Naive B cell (primary cell): ENCODE measurements around the gene L3MBTL4. TPM values are rescaled to one million over a fixed set of nuclear protein-coding genes. Genes with fewer than 3 reads are reported as not detected.
"Not testable (repeated sequence)": the region's sequence is repeated elsewhere in the genome, so short reads cannot be mapped to it uniquely, and the experiment has no call there.

Source experiments
- ATAC-seq, 2 donors: fragments of 150-1000 bp; cut with Tn5 transposase; 2 replicates each; pipeline ENCODE4 v1.10.0; 2021; ENCODE audit warnings: low read depth in 2 of 2, mild to moderate bottlenecking in 2 of 2, moderate library complexity in 2 of 2
- DNase-seq: peaks from one replicate; pipeline ENCODE4 v3.0.0; 2022
- H3K27ac Mint-ChIP-seq, 6 donors: one replicate each; pipeline ENCODE4 v1.8.0; 2020 to 2022; ENCODE audit warnings: mild to moderate bottlenecking in 6 of 6, mixed read lengths in 6 of 6, moderate library complexity in 5 of 6, inconsistent platforms in 2 of 6
- H3K27me3 Mint-ChIP-seq, 3 donors: one replicate each; pipeline ENCODE4 v1.8.0; 2021 to 2022; ENCODE audit warnings: mixed read lengths in 3 of 3, mild to moderate bottlenecking in 1 of 3
- H3K36me3 Mint-ChIP-seq, 2 donors: one replicate each; pipeline ENCODE4 v1.8.0; 2020 to 2022; ENCODE audit warnings: mixed read lengths in 2 of 2, inconsistent platforms in 1 of 2, mild to moderate bottlenecking in 1 of 2
- H3K4me1 Mint-ChIP-seq, 3 donors: one replicate each; pipeline ENCODE4 v1.8.0; 2020 to 2022; ENCODE audit warnings: mixed read lengths in 3 of 3, inconsistent platforms in 1 of 3, mild to moderate bottlenecking in 1 of 3, moderate library complexity in 1 of 3
- H3K4me3 Mint-ChIP-seq, 8 donors: one replicate each; pipeline ENCODE4 v1.8.0; 2020 to 2022; ENCODE audit warnings: mild to moderate bottlenecking in 8 of 8, mixed read lengths in 8 of 8, moderate library complexity in 8 of 8, inconsistent platforms in 2 of 8
- H3K9me3 Mint-ChIP-seq, 7 donors: one replicate each; pipeline ENCODE4 v1.8.0; 2020 to 2022; ENCODE audit warnings: mixed read lengths in 7 of 7, mild to moderate bottlenecking in 5 of 7, inconsistent platforms in 2 of 7, moderate library complexity in 1 of 7
- polyA plus RNA-seq, 6 donors: library from polyadenylated mRNA; unstranded; fragments of 300-500 nt; fragmentation: Illumina TruSeq; gene quantifications; one replicate each; pipeline ENCODE4 v1.2.3, GENCODE V29; 2021; ENCODE audit warnings: low read depth in 6 of 6

L3MBTL4 gene
- polyA plus RNA-seq, 6 donors from 2014 or later = 2.7 to 12.5 (median 6.2) TPM

GRCh38 chr18:6423289-6423688 is 8.6 kb upstream of the L3MBTL4 start:
- no peaks in the 10 kb centered on the region for H3K36me3 Mint-ChIP-seq
- no peaks in the 10 kb centered on the region for H3K9me3 Mint-ChIP-seq
- no peak for ATAC-seq
- H3K4me3 Mint-ChIP-seq = no peak overlapping the region
- peaks cover 0 to 11% (median 6%) of the 10 kb centered on the region in 3 donors for H3K27me3 Mint-ChIP-seq
- no peak overlapping the region for H3K27ac Mint-ChIP-seq
- no peaks in the 10 kb centered on the region for H3K4me1 Mint-ChIP-seq
- DNase-seq = no peak

GRCh38 chr18:6414118-6414722 is 491 bp downstream of the L3MBTL4 start:
- peaks cover 37 to 44% (median 44%) of the 10 kb centered on the region in 3 donors for H3K4me1 Mint-ChIP-seq
- DNase-seq (peak; percentile 78), ATAC-seq (peak; percentile 82 to 84)
- peak overlapping the region; percentile 76 to 95 (median 84) for H3K4me3 Mint-ChIP-seq
- peak overlapping the region in 3 of 6 donors; percentile 67 to 98 (median 92) for H3K27ac Mint-ChIP-seq
- no peaks in the 10 kb centered on the region for H3K9me3 Mint-ChIP-seq
- H3K27me3 Mint-ChIP-seq = peaks cover 0 to 6% (median 5%) of the 10 kb centered on the region in 3 donors
- peaks cover 0 to 12% of the 10 kb centered on the region in 2 donors for H3K36me3 Mint-ChIP-seq

DNA sequence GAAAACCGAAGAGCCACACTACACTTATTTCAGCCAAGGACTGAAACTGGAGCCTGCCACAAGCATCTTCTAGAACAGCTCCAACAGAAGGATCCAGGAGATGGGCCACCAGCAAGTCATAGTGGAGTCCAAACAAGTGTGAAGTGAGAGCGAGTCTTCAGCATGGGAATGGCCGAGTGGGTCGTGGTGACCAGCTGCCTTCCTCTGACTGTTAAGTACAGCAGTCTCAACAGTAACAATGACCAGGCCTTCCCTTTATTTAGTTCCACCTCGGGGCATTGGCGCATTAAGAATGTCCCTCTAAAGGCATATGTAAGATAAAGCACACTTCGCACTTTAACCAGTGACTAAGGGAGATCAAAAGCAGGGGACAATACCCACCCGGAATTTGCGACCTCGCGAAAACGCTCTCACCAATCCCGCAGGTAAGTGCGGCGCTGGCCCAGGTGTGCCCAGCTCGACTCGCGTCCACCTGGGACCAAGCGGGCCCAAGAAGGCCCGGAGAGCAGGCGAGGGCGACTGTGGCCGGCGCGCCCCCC is 1.1 kb downstream of the L3MBTL4 start:
- H3K27me3 Mint-ChIP-seq = peaks cover 0 to under 1% (median 0%) of the 10 kb centered on the region in 3 donors
- H3K27ac Mint-ChIP-seq = peak overlapping the region; percentile 4 to 98 (median 82)
- DNase-seq = peak; percentile 11
- ATAC-seq = no peak
- H3K9me3 Mint-ChIP-seq = no peaks in the 10 kb centered on the region
- peaks cover 37 to 44% (median 44%) of the 10 kb centered on the region in 3 donors for H3K4me1 Mint-ChIP-seq
- peak overlapping the region; percentile 76 to 95 (median 84) for H3K4me3 Mint-ChIP-seq
- peaks cover 0 to 12% of the 10 kb centered on the region in 2 donors for H3K36me3 Mint-ChIP-seq

DNA sequence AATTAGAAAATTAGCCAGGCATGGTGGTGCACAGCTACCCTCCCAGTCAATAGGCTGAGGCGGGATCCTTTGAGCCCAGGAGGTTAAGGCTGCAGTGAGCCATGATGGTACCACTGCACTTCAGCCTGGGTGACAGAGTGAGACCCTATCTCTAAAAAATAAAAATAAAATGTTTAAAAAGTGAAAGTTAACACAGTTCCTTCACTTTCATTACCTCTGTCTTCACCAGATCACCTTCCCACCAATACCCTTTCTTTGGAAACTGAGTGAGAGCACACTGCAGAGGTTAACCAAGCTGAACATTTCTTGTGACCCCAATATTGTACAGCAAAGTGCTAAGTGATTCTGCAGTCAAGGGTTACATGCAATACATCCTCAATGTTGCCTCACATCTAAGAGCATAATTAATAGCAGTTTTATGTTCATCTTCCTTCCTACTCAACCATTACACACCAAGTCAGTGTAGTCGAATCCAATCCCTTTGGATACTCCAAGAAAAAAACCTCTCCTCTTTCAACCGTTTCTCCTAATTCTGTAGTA is 1.7 kb downstream of the L3MBTL4 start:
- H3K36me3 Mint-ChIP-seq = peaks cover 0 to 12% of the 10 kb centered on the region in 2 donors
- ATAC-seq = no peak
- H3K4me3 Mint-ChIP-seq = peak overlapping the region; percentile 76 to 95 (median 84)
- peak overlapping the region; percentile 24 to 98 (median 90) for H3K27ac Mint-ChIP-seq
- H3K9me3 Mint-ChIP-seq = no peaks in the 10 kb centered on the region
- H3K4me1 Mint-ChIP-seq = peaks cover 37 to 47% (median 44%) of the 10 kb centered on the region in 3 donors
- peak; percentile 3 for DNase-seq
- H3K27me3 Mint-ChIP-seq = no peaks in the 10 kb centered on the region

DNA sequence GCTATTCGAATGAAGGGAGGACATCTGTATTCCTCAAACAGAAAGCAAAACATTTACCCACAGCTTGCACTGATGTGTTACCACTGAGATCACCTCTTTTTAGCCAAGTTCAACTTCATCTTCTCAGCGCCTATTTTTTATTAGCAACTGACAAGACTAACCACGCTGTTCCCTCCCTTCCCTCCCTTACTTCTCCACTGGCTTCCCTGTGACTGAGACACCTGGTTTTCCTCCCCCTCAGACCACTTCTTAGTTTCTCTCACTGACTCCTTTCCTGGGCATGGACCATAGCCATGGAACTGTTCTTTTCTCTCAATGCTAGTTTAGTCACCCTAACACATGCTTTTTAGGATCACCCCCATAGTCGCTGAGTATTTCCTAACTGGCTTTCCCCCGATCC is 3.3 kb downstream of the L3MBTL4 start:
- Mint-ChIP-seq H3K27me3 (no peaks in the 10 kb centered on the region), H3K36me3 (peaks cover 5 to 12% of the 10 kb centered on the region in 2 donors), H3K9me3 (no peaks in the 10 kb centered on the region), H3K4me1 (peaks cover 43 to 56% (median 53%) of the 10 kb centered on the region in 3 donors), H3K4me3 (peak overlapping the region in 5 of 8 donors; percentile 4 to 84 (median 50)), H3K27ac (peak overlapping the region; percentile 2 to 94 (median 89))
- no peak for ATAC-seq
- DNase-seq = no peak

DNA sequence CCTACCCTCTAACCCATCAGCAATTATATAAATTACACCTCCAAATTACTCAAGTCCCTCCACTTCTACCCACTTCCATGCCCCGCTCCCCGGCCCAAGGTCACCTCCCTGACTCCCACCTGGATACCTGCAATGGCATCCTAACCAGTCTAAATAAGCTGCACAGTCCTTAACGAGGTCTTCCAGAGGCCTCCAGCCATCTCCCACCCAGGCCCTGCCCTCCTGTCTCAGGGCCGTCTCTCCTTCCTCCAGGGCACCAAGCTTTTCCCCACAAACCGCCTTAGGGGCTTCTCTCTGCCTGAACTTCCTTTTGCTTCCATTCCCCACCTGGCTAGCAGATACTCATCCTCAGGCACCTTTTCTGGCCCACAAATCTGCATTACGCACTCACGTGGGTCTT is 4.8 kb downstream of the L3MBTL4 start:
- Mint-ChIP-seq H3K4me1 (peaks cover 39 to 54% (median 49%) of the 10 kb centered on the region in 3 donors), H3K4me3 (no peak overlapping the region), H3K9me3 (no peaks in the 10 kb centered on the region), H3K27ac (peak overlapping the region in 4 of 6 donors; percentile 47 to 93 (median 76)), H3K36me3 (peaks cover 5 to 7% of the 10 kb centered on the region in 2 donors), H3K27me3 (no peaks in the 10 kb centered on the region)
- ATAC-seq = no peak
- no peak for DNase-seq

DNA sequence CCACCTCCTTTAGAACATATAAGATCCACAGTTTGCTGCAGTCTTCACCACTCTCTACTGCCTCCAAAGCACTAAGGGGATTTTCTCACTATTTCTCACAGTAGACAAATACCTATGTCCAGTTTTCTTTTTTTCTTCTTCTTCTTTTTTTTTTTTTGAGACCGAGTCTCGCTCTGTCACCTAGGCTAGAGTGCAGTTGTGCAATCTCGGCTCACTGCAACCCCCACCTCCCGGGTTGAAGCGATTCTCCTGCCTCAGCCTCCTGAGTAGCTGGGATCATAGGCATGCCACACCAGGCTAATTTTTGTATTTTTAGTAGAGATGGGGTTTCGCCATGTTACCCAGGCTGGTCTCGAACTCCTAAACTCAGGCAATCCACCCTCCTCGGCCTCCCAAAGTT is 6.2 kb downstream of the L3MBTL4 start:
- H3K36me3 Mint-ChIP-seq, DNase-seq, H3K9me3 Mint-ChIP-seq, H3K27me3 Mint-ChIP-seq, ATAC-seq, H3K4me3 Mint-ChIP-seq: not testable (repeated sequence)
- H3K4me1 Mint-ChIP-seq = peaks cover 36 to 58% (median 49%) of the 10 kb centered on the region in 3 donors
- peak overlapping the region in 2 of 6 donors; percentile 49 to 62 for H3K27ac Mint-ChIP-seq

DNA sequence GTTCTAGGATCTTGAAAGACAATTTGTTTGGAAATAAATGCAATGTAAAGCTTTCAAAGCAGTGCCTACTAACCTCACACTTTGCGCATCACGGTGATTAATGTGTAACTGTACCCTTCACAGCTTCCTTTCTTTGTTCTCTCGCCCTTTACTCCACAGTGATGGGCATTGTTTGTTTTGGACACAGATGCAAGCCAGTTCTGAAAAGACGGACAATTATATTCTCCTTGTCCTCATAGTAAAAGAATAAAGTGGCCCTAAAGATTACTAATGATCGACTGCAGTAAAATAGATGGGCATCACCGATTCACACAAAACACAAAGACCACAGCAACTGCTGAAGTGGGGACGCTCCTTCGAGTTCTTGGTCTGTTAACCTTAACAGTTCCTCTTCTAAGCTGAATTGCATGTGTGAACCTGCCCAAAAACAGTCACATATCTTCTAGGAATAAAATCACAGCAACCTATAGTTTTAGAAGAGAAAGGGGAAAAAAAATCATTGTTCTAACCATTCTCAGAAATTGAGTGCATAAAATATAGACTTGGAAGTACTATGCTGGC is 7.7 kb downstream of the L3MBTL4 start:
- DNase-seq (no peak), ATAC-seq (peak; percentile 34 to 45)
- H3K36me3 Mint-ChIP-seq = peaks cover 0 to 5% of the 10 kb centered on the region in 2 donors
- H3K9me3 Mint-ChIP-seq = no peaks in the 10 kb centered on the region
- H3K4me1 Mint-ChIP-seq = peaks cover 22 to 49% (median 33%) of the 10 kb centered on the region in 3 donors
- H3K4me3 Mint-ChIP-seq = no peak overlapping the region
- no peaks in the 10 kb centered on the region for H3K27me3 Mint-ChIP-seq
- peak overlapping the region in 1 of 6 donors; percentile 47 for H3K27ac Mint-ChIP-seq

DNA sequence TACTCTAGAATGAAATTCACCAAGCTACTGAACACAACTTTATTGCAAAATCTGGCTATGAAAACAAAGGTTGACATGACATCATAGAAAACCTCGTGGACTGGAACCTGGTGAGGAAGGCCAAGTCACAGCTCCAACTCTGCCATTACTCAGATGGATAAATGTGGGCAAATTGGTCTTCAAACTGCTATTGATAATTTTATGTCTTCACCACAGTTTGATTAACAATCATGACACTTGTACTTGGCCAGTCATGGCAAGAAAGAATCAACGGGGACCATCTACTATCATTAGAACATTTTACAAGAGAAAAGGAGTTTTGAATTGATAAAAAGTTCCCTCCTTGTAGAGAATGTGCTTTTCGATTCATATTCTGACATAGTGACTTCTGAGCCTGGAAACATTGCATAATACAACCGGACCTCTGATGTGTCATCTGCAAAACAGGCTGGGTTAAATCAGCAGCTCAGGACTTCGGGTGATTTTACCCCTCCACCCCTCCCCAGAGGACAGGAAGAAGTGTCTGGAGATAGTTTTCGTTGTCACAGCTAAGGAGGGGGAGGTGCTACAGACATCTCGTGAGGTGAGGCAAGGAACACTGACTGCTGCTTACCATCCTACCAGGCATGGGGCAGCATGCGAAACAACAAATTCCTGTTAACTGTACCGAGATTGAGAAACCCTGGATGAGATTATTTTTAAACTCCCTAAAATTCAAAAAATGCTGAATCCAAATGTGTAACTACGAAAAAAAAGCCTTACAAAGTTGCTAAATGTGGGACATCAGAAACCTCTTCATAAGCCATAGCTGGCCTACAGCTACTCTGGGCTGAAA is 8.4 kb downstream of the L3MBTL4 start:
- no peaks in the 10 kb centered on the region for H3K9me3 Mint-ChIP-seq
- no peak for ATAC-seq
- peaks cover 16 to 42% (median 28%) of the 10 kb centered on the region in 3 donors for H3K4me1 Mint-ChIP-seq
- H3K36me3 Mint-ChIP-seq = peaks cover 0 to 5% of the 10 kb centered on the region in 2 donors
- DNase-seq = no peak
- H3K27me3 Mint-ChIP-seq = no peaks in the 10 kb centered on the region
- no peak overlapping the region for H3K4me3 Mint-ChIP-seq
- no peak overlapping the region for H3K27ac Mint-ChIP-seq

DNA sequence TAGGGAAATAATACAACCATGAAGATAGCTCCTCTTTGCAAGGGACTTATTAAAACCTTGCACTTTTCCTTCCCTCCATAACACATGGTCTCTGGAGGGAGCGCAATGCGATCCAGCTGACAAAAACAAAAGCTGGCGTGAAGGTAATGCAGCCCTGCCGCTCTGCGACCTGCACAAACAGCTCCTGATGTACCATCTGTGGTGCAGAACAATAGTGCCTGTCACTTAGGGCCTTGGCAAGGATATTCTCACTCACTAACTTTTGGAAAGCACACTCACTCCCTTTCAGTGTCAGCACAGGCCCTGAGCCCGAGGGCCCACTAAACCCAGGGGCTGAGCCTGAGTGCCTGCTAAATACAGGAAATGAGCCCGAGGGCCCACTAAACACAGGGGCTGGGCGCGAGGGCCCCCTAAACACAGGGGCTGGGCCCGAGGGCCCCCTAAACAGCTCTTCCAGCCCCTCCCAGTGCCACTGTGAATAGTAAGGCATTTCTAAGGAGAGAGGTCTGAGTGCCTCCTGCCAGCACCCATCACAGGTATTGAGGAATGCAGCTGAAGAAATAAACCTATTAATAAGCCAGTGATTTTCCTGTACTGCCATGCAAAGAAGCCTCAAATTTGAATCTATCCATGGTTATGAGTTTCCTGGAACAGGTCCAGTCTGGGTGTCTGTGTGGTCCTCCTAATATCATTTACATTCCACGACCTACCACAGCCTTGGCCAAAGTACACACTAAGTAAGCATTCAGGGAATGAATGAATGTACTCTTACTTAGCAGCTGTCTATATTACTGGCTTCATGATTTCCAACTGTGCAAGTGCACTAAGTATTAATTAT is 9.3 kb downstream of the L3MBTL4 start:
- Mint-ChIP-seq H3K27ac (peak overlapping the region in 1 of 6 donors; percentile 28), H3K9me3 (no peaks in the 10 kb centered on the region), H3K36me3 (peaks cover 0 to 5% of the 10 kb centered on the region in 2 donors), H3K4me3 (peak overlapping the region in 1 of 8 donors; percentile 19), H3K4me1 (peaks cover 17 to 46% (median 24%) of the 10 kb centered on the region in 3 donors), H3K27me3 (no peaks in the 10 kb centered on the region)
- ATAC-seq (no peak), DNase-seq (no peak)

GRCh38 chr18:6404834-6405233 is 9.9 kb downstream of the L3MBTL4 start:
- peaks cover 13 to 46% (median 23%) of the 10 kb centered on the region in 3 donors for H3K4me1 Mint-ChIP-seq
- peak overlapping the region in 1 of 6 donors; percentile 34 for H3K27ac Mint-ChIP-seq
- H3K9me3 Mint-ChIP-seq = no peaks in the 10 kb centered on the region
- no peak for ATAC-seq
- peak overlapping the region in 1 of 8 donors; percentile 30 for H3K4me3 Mint-ChIP-seq
- peaks cover 0 to 5% of the 10 kb centered on the region in 2 donors for H3K36me3 Mint-ChIP-seq
- no peak for DNase-seq
- no peaks in the 10 kb centered on the region for H3K27me3 Mint-ChIP-seq

- no peaks in the 10 kb centered on the region for H3K9me3 Mint-ChIP-seq
- no peaks in the 10 kb centered on the region for H3K27me3 Mint-ChIP-seq
- DNase-seq (no peak), ATAC-seq (no peak)
- peaks cover 0 to under 1% of the 10 kb centered on the region in 2 donors for H3K36me3 Mint-ChIP-seq
- H3K4me1 Mint-ChIP-seq = peaks cover 14 to 53% (median 29%) of the 10 kb centered on the region in 3 donors
- H3K4me3 Mint-ChIP-seq = no peak overlapping the region
- peak overlapping the region in 1 of 6 donors; percentile 49 for H3K27ac Mint-ChIP-seq
Observed at GRCh38 chr18:6401687-6402086, 13.0 kb downstream of the L3MBTL4 start.
